ENCODE data around the gene IL9. TPM values are rescaled to one million over a fixed set of nuclear protein-coding genes. Genes with fewer than 3 reads are reported as not detected.
"Not testable (repeated sequence)": the region's sequence is repeated elsewhere in the genome, so short reads cannot be mapped to it uniquely, and the experiment has no call there.

Gene IL9
- total RNA-seq, 1 donor from 2014 or later, result not detected

DNA sequence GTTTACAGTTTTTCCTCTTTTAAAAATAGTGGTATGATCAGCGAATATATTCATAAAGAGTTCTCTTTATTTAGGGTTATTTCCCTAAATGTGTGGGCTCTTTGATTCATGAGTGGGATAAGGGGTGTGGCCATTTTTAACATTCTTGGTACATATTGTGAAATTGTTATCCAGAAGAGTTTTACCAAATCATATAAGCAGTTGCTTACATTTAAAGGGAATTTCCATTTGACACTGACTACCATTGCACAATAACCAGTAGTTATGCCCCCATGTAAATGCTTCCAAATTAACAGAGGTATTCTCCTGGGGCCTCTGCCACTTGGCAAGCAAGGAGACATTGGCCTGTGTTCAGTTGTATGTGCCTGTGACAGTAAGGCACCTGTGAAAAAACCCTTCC lies 34.0 kb downstream of the IL9 start:
- TF ChIP-seq, protein P1, sequence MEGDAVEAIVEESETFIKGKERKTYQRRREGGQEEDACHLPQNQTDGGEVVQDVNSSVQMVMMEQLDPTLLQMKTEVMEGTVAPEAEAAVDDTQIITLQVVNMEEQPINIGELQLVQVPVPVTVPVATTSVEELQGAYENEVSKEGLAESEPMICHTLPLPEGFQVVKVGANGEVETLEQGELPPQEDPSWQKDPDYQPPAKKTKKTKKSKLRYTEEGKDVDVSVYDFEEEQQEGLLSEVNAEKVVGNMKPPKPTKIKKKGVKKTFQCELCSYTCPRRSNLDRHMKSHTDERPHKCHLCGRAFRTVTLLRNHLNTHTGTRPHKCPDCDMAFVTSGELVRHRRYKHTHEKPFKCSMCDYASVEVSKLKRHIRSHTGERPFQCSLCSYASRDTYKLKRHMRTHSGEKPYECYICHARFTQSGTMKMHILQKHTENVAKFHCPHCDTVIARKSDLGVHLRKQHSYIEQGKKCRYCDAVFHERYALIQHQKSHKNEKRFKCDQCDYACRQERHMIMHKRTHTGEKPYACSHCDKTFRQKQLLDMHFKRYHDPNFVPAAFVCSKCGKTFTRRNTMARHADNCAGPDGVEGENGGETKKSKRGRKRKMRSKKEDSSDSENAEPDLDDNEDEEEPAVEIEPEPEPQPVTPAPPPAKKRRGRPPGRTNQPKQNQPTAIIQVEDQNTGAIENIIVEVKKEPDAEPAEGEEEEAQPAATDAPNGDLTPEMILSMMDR (IDR thresholded peaks at IDR 0.05; ENCODE audit: unreplicated experiment), result no peak
- Mint-ChIP-seq H3K27ac (no peak overlapping the region), H3K36me3 (ENCODE audit: insufficient read depth) (no peaks in the 10 kb centered on the region), H3K4me3 (ENCODE audit: low read depth) (no peak overlapping the region), H3K9me3 (ENCODE audit: low read depth) (no peaks in the 10 kb centered on the region), H3K4me1 (ENCODE audit: low read depth) (no peaks in the 10 kb centered on the region), H3K27me3 (peaks cover 7% of the 10 kb centered on the region)
- DNase-seq (ENCODE audit: low spot score, unreplicated experiment), result no peak

DNA sequence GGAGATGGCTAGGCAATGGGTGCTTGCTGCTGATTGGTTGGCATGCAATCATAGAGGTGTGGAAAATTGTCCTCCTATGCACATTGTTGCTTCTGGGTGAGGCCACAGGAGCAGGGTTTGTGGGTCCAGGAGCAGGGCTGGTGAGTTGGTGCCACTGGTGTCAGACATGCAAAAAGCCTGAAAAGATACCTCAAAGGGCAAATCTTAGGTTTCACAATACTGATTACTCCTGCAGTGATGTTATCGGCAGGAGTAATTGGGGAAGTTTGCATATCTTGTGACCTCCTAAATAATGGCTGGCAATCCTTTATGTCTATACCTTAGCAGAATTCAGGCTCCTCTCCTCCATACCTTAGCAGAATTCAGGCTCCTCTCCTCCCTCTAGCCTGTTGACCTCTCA lies 36.0 kb downstream of the IL9 start:
- H3K4me3 Mint-ChIP-seq (ENCODE audit: low read depth), result no peak overlapping the region
- no peak overlapping the region for H3K27ac Mint-ChIP-seq
- no peaks in the 10 kb centered on the region for H3K9me3 Mint-ChIP-seq (ENCODE audit: low read depth)
- H3K36me3 Mint-ChIP-seq (ENCODE audit: insufficient read depth), result no peaks in the 10 kb centered on the region
- no peaks in the 10 kb centered on the region for H3K4me1 Mint-ChIP-seq (ENCODE audit: low read depth)
- TF ChIP-seq, protein P1 (IDR thresholded peaks at IDR 0.05; ENCODE audit: unreplicated experiment), result no peak
- no peak for DNase-seq (ENCODE audit: low spot score, unreplicated experiment)
- H3K27me3 Mint-ChIP-seq, result peaks cover 18% of the 10 kb centered on the region

- peaks cover 21% of the 10 kb centered on the region for H3K27me3 Mint-ChIP-seq
- not testable (repeated sequence) for H3K27ac Mint-ChIP-seq
Observed at GRCh38 chr5:135859186-135859585, 36.5 kb downstream of the IL9 start.

GRCh38 chr5:135857630-135858311 lies 37.9 kb downstream of the IL9 start:
- TF ChIP-seq, protein P1 (IDR thresholded peaks at IDR 0.05; ENCODE audit: unreplicated experiment), result no peak

More at GRCh38 chr5:135859186-135859585, 36.5 kb downstream of the IL9 start:
- H3K4me3 Mint-ChIP-seq (ENCODE audit: low read depth); H3K36me3 Mint-ChIP-seq (ENCODE audit: insufficient read depth); H3K4me1 Mint-ChIP-seq (ENCODE audit: low read depth); DNase-seq (ENCODE audit: low spot score, unreplicated experiment); H3K9me3 Mint-ChIP-seq (ENCODE audit: low read depth): not testable (repeated sequence)

DNA sequence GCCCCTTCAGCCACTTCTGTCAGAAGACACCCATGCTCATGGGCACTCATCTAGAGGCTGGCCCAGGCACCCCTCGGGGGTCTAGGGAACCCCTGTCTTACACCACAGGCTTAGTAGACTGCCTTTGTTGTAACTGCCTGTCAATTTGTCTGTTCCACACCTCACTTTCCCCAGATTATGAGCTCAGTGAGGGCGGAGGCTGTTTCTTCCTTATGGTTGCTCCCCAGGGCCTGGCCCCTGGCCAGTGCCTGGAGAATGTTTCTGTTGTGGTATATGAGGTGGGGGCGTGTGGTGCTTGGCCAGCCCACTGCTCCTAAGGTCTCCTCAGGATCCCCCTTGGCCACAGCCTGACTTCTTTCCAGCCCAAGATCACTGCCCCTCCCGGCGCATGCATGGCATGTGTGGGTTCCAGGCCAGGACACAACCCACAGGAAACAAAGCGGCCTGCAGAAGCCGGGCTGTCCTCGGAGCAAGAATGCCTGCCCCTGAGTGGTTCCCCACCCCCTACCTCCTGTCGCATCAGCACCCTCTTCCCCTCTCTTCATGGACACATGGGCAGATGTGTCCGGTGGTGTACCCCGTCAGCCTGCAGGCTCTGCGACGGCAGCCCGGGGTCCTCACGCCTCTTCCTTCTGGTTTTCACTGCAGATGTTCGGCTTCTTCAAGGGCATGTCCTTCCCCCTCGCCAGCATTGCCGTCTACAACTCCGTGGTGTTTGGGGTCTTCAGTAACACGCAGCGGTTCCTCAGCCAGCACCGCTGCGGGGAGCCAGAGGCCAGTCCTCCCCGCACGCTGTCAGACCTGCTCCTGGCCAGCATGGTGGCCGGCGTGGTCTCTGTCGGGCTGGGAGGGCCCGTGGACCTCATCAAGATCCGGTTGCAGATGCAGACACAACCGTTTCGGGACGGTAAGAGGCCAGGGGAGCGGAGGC lies 43.5 kb downstream of the IL9 start:
- peak overlapping the region; percentile 51 for H3K27ac Mint-ChIP-seq
- no peak overlapping the region for H3K4me3 Mint-ChIP-seq (ENCODE audit: low read depth)
- peaks cover 31% of the 10 kb centered on the region for H3K27me3 Mint-ChIP-seq
- TF ChIP-seq, protein P1 (IDR thresholded peaks at IDR 0.05; ENCODE audit: unreplicated experiment), result no peak
- DNase-seq (ENCODE audit: low spot score, unreplicated experiment), result no peak
- H3K36me3 Mint-ChIP-seq (ENCODE audit: insufficient read depth), result no peaks in the 10 kb centered on the region
- H3K4me1 Mint-ChIP-seq (ENCODE audit: low read depth), result no peaks in the 10 kb centered on the region
- H3K9me3 Mint-ChIP-seq (ENCODE audit: low read depth), result peaks cover 6% of the 10 kb centered on the region

More at GRCh38 chr5:135857630-135858311, 37.9 kb downstream of the IL9 start:
- peaks cover 6% of the 10 kb centered on the region for H3K9me3 Mint-ChIP-seq (ENCODE audit: low read depth)
- H3K36me3 Mint-ChIP-seq (ENCODE audit: insufficient read depth), result no peaks in the 10 kb centered on the region
- no peaks in the 10 kb centered on the region for H3K4me1 Mint-ChIP-seq (ENCODE audit: low read depth)
- peaks cover 16% of the 10 kb centered on the region for H3K27me3 Mint-ChIP-seq
- no peak overlapping the region for H3K4me3 Mint-ChIP-seq (ENCODE audit: low read depth)
- H3K27ac Mint-ChIP-seq, result no peak overlapping the region
- DNase-seq (ENCODE audit: low spot score, unreplicated experiment), result no peak

Measured in progenitor cell of endocrine pancreas (in vitro differentiated cells).